ENCODE data around the gene DDT.
"Not testable (repeated sequence)": the region's sequence is repeated elsewhere in the genome, so short reads cannot be mapped to it uniquely, and the experiment has no call there.

Gene DDT

DNA sequence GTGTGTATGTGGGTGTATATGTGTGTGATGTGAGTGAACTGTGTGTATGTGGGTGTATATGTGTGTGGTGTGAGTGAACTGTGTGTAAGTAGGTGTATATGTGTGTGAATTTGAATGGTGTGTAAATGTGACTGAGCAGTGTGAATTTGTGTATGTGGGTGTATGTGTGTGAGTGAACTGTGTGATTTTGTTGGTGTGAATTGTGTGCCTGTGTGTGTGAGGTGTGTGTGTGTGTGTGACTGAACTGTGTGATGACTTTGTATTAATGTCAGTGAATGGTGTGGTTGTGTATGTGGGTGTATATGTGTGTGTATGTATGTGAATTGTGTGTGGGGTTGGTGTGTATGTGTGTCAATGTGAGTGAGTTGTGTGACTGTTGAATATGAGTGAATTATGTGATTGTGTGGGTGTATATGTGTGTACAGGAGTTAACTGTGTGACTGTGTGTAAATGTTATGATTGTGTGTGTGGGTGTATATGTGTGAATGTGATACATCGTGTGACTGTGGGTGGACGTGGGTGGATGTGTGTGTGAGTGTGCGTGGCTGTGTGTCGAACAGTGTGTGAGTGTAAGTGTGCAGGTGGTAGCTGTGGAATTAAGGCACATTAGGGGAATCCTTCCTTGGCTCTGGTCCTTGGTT lies 12.4 kb upstream of the DDT start:
- not testable (repeated sequence) for DNase-seq

DNA sequence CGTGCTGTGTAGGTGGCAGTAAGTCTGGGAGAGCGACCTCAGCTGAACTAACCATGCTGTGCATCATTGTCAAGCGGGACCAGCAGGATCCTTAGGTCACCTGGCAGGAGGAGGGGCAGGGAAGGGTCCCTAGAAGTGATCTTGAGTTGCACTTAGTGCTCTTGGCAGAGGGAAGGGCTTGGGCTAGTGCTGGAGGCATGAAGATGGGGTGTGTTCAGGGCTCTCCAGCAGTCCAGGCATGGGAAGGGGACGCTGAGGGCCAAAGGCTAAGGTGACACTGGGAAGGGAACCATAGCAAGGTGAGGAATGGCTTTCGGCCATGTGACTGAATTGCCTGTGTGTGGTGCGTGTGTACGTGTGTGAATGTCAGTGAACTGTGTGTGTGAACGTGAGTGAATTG lies 11.8 kb upstream of the DDT start:
- not testable (repeated sequence) for DNase-seq

DNA sequence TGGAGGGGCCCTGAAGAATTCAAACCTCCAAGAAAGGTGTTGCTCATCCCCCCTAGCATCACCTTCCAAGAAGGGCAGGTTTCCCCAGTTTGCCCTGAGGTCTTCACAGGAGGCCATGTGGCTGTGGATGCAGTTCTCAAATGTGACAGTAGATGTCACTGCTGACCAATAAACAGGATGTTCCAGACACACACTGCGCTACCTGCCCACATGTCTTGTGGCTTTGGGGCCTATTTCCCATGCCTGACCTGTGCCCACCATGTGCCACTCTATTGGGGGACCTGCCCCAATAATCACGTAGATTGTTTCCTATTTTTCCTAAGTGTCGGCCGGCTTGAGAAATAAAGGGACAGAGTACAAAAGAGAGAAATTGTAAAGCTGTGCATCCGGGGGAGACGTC lies 10.2 kb upstream of the DDT start:
- no peak for DNase-seq

DNA sequence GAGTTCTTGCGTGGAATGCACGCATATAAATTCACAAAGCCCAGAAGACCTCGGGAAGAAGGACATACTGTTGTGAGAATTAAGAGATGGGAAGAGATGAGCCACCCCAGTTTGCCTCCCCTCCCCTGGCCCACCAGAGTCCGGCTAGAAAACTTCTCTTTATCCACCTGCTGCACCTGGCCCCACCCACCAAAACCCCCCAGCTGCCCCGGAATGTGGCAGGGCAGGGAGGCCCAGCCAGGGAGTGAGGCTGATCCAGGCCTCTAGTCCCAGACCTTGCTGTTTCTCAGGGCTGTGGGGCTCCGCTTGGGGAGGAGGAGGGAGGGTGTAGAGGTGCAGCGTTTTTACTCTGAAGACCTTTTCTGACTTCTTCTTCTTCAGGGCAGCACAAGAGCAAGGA lies 6.3 kb upstream of the DDT start:
- not testable (repeated sequence) for DNase-seq

DNA sequence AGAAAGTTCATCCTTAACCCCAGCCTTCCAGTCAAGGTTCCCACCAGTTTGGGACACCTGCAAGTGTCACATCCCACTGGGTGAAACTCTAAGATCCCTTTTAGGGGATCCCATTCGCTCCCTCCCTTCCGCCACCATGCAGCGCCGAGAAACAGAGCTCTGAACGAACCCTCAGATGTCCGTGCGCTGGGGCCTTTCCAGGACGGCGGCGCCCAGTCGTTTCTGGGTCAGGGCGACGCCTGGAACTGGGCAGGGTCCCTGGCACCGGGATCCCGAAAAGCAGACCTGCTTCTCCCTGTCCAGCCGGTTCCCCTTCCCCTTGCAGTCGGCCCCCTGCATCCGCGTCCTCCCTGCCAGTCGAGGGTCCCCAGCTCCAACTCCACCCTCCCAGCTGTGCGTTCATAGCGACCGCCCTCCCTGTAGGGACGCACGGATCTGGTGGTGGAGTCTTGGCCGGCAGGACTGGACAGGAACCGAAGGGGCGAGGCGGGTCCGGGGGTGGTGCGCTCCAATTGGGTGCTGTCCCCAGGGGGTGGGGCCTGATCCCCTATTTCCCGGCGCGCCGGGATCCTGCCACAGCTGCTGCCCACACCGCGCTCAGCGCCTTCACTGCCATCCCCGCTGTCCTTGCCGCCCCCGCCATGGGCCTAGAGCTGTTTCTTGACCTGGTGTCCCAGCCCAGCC lies 5.5 kb upstream of the DDT start, which contains the start of gene GSTT2:
Gene GSTT2 (plus strand): TSS at position 578 of the 684 bp plus-strand sequence.
- DNase-seq, result not testable (repeated sequence)

DNA sequence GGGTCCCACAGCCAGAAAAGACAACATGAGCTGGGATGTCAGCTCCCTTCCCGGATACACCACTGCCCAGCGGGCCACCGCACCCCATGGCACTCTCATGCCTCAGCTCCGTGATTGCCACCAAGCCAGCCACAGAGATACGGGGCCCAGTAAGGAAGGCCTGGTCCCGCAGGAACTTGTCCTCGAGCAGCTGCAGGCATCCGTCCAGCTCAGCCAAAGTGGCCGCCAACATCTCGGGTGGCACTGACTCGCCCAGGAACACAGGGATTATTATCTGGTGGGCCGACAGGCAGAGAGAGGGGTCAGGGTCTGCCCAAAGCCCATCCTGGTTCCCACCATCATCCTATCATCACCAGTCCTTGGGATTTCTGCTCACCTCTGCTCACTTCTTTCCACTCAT lies 3.1 kb upstream of the DDT start:
- not testable (repeated sequence) for DNase-seq

DNA sequence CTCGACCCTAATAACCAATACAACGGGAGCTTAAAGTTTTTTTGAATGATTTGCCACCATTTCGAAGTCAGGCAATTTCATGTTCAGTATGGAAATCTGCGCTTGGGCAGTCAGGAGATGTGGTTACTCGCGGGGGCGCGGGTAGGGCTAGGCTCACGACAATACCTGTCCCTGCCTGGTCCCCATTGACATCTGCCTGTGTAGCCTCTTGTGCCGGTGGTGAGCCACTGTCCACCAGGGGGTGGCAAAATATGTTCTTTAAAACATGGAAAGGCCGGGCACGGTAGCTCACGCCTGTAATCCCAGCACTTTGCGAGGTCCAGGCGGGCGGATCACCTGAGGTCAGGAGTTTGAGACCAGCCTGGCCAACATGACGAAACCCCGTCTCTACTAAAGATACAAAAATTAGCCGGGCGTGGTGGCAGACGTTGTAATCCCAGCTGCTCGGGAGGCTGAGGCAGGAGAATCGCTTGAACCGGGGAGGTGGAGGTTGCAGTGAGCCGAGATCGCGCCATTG lies 653 bp upstream of the DDT start:
- DNase-seq, result not testable (repeated sequence)

DNA sequence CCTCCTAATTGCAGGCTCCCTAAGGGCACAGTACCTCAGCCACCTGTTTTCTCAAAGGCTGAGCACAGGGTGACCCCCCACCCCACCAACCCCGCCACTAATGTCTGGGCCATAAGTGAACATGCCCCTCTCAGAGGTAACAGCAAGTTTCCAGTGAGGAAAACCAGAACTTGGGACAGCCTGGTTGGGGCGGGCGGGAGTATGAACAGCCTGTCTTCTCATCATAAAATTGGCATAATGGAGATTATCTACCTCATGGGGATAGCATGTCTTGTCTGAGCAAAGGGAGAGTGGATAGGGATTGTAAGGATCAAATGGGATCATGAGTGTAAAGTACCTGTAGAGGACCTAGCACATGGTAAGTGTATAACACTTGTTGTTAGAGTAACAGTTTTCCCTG lies 2.3 kb downstream of the DDT start:
- DNase-seq, result not testable (repeated sequence)

DNA sequence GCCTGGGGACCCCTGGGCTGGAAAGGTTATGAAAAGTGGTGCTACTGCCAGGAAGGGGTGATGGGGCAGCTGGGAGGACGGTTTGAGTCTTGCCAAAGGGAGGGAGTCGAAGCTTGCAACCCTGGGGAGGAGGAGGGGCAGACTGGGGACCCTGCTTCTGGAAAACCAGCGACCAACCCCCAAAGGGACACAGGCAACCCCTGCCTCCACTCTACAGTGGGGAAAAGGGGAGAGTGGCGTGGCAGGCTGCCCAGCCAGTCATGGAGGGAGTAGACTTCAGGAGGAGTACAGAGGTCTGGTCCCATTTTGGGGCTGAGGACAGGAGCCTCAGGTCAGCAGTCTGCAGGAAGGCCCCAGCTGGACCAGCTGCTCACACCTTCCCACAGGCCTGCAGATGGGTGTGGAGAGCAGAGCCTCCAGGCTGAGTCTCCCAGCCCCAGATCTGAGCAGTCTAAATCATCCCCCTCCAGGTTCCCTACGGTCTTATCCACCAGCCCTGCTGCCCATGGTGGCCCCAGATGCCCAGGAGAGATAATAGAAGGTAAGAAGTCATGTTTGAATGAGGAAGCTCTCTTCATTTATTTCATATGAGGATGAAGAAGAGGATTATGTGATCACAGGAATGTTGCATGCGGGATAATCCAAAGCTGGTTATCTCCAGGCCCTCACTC lies 3.3 kb downstream of the DDT start:
- DNase-seq, result no peak

DNA sequence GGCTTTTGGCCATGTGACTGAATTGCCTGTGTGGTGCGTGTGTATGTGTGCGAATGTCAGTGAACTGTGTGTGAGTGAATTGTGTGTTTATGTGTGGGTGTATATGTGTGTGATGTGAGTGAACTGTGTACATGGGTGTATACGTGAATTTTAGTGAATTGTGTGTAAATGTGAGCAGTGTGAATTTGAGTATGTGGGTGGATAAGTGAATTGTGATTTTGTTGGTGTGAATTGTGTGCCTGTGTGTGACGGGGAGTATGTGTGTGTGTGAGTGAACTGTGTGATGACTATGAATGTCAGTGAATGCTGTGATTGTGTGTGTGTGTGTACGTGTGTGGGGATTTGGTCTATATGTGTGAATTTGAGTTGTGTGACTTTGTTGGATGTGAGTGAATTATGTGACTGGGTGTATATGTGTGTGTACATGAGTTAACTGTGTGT lies 4.0 kb downstream of the DDT start:
- DNase-seq, result no peak

DNA sequence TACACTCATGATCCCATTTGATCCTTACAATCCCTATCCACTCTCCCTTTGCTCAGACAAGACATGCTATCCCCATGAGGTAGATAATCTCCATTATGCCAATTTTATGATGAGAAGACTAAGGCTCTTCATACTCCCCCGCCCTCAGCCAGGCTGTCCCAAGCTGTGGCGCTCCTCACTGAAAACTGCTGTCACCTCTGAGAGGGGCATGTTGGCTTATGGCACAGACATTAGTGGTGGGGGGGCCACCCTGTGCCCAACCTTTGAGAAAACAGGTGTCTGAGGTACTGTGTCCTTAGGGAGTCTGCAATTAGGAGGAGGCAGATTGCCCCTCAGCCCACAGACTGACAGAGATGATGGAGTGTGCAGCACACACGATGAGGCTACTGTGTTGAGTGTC lies 5.2 kb downstream of the DDT start:
- no peak for DNase-seq

DNA sequence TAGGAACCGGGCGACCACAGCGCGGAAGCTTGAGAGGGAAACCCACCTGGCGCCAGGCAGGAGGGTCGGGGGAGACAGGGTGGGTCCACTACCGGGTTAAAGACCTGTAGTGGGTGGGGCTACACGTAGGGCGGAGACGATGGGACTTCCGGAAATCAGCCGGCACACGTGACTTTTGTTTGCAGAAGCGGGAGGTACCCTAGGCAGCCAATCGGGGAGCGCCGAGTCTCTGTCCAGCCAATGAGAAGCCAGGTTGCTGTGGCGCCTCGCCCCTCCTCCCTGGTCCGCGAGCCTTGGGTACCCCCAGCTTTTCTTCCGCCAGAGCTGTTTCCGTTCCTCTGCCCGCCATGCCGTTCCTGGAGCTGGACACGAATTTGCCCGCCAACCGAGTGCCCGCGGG lies 7.7 kb downstream of the DDT start, which contains the start of gene DDTL:
Gene DDTL (plus strand): TSS at position 321 of the 400 bp plus-strand sequence. CDS start 27 bp downstream, at position 348.
- not testable (repeated sequence) for DNase-seq

DNA sequence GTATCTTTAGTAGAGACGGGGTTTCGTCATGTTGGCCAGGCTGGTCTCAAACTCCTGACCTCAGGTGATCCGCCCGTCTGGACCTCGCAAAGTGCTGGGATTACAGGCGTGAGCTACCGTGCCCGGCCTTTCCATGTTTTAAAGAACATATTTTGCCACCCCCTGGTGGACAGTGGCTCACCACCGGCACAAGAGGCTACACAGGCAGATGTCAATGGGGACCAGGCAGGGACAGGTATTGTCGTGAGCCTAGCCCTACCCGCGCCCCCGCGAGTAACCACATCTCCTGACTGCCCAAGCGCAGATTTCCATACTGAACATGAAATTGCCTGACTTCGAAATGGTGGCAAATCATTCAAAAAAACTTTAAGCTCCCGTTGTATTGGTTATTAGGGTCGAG lies 8.1 kb downstream of the DDT start:
- DNase-seq, result not testable (repeated sequence)

DNA sequence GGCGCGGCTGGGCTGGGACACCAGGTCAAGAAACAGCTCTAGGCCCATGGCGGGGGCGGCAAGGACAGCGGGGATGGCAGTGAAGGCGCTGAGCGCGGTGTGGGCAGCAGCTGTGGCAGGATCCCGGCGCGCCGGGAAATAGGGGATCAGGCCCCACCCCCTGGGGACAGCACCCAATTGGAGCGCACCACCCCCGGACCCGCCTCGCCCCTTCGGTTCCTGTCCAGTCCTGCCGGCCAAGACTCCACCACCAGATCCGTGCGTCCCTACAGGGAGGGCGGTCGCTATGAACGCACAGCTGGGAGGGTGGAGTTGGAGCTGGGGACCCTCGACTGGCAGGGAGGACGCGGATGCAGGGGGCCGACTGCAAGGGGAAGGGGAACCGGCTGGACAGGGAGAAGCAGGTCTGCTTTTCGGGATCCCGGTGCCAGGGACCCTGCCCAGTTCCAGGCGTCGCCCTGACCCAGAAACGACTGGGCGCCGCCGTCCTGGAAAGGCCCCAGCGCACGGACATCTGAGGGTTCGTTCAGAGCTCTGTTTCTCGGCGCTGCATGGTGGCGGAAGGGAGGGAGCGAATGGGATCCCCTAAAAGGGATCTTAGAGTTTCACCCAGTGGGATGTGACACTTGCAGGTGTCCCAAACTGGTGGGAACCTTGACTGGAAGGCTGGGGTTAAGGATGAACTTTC lies 13.0 kb downstream of the DDT start, which contains the start of gene GSTT2B:
Gene GSTT2B (minus strand): TSS at position 112 of the 688 bp plus-strand sequence. CDS start 64 bp downstream, at position 48.
- DNase-seq, result not testable (repeated sequence)

DNA sequence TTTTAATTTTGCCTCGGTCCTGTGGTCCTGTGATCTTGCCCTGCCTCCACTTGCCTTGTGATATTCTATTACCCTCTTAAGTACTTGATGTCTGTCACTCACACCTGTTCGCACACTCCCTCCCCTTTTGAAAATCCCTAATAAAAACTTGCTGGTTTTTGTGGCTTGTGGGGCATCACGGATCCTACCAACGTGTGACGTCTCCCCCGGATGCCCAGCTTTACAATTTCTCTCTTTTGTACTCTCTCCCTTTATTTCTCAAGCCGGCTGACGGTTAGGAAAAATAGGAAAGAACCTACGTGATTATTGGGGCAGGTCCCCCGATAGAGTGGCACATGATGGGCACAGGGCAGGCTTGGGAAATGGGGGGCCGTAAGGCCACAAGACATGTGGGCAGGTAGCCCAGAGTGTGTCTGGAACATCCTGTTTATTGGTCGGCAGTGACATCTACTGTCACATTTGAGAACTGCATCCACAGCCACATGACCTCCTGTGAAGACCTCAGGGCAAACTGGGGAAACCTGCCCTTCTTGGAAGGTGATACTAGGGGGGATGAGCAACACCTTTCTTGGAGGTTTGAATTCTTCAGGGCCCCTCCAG lies 17.8 kb downstream of the DDT start:
- DNase-seq, result not testable (repeated sequence)

DNA sequence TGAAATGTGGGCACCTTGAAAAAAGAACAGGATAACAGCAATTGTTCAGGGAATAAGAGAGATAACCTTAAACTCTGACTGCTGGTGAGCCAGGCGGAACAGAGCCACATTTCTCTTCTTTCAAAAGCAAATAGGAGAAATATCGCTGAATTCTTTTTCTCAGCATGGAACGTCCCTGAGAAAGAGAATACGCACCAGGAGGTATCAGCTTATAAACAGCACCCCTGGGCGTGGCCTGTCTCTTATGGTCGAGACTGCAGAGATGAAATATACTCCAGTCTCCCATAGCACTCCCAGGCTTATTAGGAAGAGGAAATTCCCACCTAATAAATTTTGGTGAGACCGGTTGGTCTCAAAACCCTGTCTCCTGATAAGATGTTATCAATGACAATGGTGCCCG lies 18.4 kb downstream of the DDT start:
- DNase-seq, result not testable (repeated sequence)

DNA sequence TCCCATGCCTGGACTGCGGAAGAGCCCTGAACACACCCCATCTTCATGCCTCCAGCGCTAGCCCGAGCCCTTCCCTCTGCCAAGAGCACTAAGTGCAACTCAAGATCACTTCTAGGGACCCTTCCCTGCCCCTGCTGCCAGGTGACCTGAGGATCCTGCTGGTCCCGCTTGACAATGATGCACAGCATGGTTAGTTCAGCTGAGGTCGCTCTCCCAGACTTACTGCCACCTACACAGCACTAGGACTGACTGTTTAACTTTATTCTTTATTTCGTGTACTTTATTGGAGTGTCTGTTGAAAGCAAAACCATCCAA lies 19.3 kb downstream of the DDT start:
- not testable (repeated sequence) for DNase-seq

DNA sequence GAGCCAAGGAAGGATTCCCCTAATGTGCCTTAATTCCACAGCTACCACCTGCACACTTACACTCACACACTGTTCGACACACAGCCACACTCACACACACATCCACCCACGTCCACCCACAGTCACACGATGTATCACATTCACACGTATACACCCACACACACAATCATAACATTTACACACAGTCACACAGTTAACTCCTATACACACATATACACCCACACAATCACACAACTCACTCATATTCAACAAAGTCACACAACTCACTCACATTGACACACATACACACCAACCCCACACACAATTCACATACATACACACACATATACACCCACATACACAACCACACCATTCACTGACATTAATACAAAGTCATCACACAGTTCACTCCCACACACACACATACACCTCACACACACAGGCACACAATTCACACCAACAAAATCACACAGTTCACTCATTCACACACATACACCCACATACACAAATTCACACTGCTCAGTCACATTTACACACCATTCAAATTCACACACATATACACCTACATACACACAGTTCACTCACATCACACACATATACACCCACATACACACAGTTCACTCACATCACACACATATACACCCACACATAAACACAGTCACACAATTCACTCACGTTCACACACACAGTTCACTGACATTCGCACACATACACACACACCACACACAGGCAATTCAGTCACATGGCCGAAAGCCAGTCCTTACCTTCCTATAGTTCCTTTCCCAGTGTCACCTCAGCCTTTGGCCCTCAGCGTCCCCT lies 19.8 kb downstream of the DDT start:
- DNase-seq, result not testable (repeated sequence)

DNA sequence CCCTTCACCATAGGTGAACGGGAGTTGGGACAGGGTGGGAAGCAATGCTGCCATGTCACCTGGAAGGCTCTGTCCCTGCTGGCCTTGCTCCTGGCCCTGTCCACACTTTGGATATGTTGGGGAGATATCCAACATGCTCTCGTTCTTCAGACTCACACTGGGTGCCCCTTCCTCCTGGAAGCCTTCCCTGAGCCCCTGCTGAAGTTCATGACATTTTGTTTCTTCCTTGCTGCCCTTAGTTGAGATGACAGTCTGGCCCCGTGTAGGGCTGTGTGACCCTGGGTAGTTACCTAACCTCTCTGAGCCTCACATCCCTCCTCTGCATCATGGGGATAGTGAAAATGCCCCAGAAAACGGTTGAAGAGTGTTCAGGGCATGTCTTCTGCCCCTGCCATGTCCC lies 20.8 kb downstream of the DDT start:
- DNase-seq, result not testable (repeated sequence)

DNA sequence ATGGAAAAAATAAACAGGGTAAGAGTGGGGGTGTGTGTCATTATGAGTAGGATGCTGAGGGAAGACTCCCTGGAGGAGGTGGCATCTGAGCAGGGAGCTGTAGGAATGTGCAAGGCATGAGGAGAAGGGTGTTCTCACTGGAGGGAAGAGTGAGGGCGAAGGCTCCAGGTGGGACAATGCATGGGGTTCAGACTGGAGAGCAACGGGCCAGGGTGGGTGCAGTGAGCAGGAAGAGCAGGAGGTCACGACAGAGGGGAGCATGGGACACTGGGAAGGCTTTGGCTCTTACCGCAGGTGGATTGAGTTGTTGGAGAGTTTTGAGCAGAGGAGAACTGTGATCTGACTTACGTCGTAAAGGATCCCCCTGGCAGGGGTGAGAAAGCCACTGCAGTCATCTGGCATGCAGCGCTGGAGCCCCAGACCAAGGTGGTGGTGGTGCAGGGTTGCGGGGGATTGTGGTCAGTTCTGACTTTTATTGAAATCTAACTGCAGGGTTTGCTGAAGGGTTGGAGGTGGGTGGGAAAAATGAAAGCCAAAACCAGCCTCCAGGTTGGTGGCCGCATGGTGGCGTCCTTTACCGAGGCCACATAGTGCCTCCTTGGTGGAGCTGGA lies 21.3 kb downstream of the DDT start:
- not testable (repeated sequence) for DNase-seq

DNA sequence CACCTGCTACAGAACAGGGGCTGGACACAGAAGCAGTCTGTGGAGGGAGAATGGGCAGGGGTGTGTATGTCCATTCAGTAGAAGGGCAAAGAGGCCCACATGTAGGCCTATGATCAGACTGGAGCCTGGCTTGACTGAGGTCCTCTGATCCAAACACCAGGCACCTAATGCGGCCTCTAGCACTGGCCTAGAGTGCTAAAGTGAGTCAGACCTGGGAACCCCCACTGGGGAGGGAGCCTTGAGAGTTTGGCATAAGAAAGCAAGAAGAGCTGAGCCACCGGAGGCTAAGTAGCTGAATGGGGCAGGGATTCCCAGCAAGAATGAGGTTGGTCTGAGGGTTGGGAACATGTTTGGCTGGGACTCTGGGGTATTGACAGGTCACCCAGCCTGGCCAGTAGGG lies 22.9 kb downstream of the DDT start:
- not testable (repeated sequence) for DNase-seq

Data from NCI-H187 treated with DMSO at 0.1 percent for 48 hours (cell line).